ENCODE measurements around the gene TCF23.
"Not testable (repeated sequence)": the region's sequence is repeated elsewhere in the genome, so short reads cannot be mapped to it uniquely, and the experiment has no call there.

The TCF23 gene

DNA sequence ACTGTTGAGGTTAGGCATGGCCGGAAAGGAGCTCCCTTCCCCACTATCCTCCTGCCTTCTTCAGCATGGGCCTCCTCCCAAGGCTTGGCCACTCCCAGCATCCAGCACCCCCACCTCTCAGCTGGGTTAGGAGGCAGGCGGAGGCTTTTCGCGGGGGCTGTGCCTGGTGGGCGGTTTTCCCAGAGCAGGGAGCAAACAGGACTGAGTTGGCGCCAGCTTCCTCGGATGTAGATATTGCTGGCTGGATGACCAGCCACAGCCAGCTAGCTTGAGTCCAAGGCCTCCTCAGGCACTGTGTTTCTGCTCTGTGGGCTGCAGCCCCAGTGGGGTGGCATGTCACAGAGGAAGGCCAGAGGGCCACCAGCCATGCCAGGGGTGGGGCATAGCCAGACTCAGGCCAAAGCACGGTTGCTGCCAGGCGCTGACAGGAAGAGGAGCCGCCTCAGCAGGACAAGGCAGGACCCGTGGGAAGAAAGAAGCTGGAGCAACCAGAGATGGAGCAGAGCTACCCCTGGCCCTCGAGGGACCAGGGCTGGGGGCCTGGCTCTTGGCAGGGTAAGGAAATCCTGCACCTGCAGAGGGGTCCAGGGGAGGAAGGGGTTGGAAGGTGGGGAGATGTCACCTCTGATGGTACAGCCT lies at the start of gene TCF23:
TSS of gene TCF23 (plus strand) at position 204 of the 639 bp plus-strand sequence. CDS start at position 334, 130 bp downstream.
- no peak for DNase-seq

DNA sequence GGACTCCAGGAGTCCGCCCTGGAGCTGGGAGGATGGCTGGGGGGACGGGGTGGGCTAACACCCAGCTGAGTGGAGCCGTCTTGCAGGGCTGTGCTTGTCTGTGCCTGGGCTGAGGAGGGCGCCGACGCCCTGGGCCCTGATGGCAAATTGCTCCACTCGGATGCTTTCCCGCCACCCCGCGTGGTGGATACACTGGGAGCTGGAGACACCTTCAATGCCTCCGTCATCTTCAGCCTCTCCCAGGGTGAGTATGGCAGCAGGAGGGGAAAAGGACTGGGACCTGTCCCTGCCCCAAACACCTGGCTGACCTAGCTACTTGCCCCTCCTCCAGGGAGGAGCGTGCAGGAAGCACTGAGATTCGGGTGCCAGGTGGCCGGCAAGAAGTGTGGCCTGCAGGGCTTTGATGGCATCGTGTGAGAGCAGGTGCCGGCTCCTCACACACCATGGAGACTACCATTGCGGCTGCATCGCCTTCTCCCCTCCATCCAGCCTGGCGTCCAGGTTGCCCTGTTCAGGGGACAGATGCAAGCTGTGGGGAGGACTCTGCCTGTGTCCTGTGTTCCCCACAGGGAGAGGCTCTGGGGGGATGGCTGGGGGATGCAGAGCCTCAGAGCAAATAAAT lies 49.4 kb upstream of the TCF23 start:
- no peak for DNase-seq

DNA sequence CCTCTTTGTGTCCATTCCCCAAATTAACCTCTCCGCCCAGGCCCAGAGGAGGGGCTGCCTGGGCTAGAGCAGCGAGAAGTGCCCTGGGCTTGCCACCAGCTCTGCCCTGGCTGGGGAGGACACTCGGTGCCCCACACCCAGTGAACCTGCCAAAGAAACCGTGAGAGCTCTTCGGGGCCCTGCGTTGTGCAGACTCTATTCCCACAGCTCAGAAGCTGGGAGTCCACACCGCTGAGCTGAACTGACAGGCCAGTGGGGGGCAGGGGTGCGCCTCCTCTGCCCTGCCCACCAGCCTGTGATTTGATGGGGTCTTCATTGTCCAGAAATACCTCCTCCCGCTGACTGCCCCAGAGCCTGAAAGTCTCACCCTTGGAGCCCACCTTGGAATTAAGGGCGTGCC lies 48.8 kb upstream of the TCF23 start:
- DNase-seq = no peak

DNA sequence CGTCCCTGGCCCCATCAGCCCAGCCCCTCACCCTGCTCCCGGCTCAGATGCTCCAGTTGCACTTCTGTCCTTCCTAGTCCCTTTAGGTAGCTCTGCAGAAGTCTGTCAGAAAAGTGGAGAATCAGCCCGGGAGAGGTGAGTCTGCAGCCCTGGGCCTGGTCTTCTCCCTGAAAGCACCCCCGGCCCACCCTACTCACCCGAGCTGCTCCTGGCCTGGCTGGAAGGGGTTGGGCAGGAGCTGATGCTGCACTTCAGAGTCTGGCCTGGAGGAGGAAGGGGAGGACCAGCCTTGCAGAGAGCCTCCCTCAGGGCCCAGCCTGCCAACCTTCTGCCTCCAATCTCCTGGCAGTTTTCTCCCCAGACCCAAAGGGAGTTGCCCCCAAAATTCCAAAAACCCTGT lies 46.5 kb upstream of the TCF23 start:
- DNase-seq = no peak

DNA sequence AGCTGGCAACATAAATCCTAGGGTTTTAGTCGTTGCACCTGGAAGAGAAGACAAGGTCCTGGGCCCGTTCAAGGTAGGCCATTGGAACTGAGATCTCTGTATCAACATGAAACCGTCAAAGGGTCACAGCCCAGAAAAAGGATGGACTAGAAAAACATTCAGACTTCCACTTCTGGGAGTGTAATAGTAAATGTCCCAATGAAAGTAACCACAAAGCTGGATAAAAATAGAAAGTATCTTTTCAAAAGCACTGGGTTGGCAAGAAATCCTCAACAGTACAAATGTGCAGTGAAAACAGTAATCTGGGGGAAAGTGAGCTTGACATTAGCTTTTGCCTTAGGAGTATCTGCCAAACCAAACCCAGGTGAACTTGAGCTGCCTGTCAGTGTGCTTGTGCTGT lies 42.8 kb upstream of the TCF23 start:
- no peak for DNase-seq

DNA sequence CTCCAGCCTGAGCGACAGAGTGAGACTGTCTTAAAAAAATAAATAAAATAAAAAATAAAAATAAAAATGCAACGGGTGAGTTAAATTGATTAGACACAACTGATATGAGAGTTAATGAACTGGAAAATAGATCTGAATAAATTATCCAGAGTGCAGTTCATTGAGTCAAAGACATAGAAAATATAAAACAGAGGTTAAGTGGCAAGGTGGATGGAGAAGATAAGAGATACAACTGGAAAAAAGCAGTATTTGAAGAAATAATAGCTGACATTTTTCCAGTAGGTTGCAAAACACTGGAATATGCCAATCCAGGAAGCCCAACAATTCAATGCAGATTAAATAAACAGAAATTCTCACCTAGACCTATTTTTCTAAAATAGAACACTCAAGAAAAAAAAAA lies 40.6 kb upstream of the TCF23 start:
- no peak for DNase-seq

DNA sequence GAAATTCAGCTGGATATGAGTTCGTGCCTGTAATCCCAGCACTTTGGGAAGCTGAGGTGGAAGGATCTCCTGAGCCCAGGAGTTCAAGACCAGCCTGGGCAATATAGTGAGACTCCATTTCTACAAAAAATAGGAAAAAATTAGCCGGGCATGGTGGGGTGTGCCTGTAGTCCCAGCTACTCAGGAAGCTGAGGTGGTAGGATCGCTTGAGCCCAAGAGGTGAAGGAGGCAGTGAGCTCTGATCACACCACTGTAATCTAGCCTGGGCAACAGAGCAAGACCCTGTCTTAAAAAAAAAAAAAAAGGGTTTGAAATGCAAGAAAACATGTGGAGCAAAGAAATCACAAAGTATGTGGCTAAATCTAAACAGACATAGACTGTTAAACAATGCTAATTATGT lies 39.7 kb upstream of the TCF23 start:
- DNase-seq = no peak

DNA sequence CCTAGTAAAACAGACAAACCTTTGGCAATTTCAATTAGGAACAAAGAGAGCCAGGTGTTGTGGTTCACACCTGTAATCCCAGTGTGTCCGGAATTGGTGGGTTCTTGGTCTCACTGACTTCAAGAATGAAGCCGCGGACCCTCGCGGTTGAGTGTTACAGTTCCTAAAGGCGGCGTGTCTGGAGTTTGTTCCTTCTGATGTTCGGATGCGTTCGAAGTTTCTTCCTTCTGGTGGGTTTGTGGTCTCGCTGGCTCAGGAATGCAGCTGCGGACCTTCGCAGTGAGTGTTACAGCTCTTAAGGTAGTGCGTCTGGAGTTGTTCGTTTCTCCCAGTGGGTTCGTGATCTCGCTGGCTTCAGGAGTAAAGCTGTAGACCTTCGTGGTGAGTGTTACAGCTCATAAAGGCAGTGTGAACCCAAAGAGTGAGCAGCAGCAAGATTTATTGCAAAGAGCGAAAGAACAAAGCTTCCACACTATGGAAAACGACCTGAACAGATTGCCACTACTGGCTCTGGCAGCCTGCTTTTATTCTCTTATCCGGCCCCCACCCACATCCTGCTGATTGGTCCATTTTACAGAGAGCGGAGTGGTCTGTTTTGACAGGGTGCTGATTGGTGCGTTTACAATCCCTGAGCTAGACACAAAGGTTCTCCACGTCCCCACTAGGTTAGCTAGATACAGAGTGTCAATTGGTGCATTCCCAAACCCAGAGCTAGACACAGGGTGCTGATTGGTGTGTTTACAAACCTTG lies 38.0 kb upstream of the TCF23 start:
- DNase-seq = not testable (repeated sequence)

DNA sequence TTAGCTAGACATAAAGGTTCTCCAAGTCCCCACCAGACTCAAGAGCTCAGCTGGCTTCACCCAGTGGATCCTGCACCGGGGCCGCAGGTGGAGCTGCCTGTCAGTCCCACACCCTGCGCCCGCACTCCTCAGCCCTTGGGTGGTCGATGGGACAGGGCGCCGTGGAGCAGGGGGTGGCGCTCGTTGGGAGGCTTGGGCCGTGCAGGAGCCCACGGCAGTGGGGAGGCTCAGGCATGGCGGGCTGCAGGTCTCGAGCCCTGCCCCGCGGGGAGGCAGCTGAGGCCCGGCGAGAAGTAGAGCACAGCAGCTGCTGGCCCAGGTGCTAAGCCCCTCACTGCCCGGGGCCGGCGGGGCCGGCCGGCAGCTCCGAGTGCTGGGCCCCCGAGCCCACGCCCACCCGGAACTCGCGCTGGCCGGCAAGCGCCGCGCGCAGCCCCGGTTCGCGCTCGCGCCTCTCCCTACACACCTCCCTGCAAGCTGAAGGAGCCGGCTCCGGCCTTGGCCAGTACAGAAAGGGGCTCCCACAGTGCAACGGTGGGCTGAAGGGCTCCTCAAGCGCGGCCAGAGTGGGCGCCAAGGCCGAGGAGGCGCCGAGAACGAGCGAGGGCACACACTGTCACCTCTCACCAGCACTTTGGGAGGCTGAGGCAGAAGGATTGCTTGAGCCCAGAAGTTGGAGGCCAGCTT lies 37.3 kb upstream of the TCF23 start:
- not testable (repeated sequence) for DNase-seq

DNA sequence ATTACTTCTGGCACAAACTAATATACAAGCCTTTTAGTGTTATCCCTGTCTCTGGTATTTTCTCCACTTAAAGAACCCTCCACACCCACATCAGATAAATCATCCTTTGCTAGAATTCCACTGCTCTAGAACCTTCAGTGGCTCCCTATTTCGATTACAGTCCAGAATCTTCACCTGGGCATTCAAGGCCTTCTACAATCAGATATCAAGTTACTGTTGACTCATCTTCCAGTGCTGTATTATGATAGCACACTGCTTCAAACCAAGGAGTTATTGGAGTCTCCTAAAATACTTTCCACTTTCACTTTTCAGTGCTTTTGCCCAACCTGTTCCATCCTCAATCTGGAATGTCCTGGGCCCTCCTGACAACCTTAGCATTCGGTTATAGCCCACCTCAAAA lies 33.3 kb upstream of the TCF23 start:
- no peak for DNase-seq

DNA sequence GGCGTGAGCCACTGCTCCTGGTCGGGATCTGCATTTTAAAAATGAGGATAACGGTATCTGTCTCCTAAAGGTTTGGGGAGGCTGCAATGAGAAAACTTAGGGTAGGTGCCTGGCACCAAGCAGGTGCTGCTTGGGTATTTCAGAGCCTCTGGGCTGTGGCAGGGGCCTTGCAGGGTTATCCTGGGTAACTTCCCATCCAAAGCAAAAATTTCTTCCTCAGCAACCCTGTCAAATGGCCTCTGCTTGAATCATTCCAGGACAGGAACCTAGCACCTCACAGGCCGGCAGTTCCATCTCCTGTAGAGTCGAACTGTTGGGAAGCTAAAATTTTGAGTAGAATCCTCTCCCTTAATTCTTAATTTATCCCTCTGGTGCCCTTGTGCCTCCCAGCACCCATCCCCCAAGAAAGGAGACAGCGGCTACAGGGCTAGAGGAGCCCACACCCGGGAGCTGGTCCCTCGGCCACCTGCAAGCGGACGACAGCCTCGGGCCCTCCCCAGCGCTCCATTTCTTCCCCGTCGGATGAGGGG lies 30.7 kb upstream of the TCF23 start:
- no peak for DNase-seq

DNA sequence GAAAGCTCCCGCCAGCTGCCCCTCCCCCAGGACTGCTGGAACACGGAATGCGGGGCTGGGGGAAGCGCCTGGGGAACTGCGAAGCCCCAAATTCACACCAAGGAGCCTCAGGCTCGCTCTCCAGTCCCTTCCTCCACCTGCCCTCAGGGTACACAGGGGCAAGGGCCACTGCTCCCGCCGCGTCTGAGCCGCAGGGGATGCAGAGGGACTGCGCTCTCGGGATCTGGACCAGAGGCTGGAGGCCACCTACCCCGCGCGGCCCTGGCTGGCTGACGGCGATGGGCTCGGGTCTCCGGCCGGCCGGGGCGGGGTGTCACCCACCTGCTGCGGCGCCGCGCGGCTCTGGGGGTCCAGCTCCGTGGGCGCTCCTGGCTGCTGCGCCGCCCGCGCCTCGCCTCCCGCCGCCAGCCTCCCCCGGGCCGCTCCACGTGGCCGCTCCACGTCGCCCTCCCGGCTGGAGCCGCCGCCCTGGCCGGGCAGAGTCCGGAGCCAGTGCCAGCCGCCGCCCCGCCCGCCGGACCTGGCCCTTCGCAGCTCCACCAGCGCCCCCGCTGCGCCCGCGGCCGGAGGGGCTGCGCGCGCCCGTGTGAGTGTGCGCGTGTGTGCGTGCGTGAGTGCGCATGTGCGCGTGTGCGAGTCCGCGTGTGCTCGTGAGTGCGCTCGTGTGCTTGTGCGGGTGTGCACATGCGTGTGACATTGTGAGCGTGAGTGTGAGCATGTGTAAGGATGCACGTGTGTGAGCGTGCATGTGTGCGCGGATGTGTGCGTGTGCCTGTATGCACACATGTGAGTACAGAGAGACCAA lies 30.1 kb upstream of the TCF23 start, which contains the start of gene CGREF1:
TSS of gene CGREF1 (minus strand) at position 604 of the 805 bp plus-strand sequence. CDS start 14,762 bp downstream, outside the sequence.
- DNase-seq = no peak

DNA sequence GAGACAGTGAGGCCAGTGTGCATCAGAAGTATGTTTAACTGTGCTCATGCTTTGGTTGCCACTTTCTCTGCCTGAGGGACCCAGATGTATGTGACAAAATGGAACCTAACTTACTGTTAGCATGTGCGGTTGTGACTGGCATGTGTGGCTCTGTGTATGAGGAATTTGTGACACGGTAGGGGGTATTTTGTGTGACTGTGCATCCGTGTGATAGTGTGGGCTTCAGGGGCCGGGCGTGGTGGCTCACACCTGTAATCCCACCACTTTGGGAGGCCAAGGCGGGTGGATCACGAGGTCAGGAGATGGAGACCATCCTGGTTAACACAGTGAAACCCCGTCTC lies 29.5 kb upstream of the TCF23 start:
- DNase-seq = not testable (repeated sequence)

DNA sequence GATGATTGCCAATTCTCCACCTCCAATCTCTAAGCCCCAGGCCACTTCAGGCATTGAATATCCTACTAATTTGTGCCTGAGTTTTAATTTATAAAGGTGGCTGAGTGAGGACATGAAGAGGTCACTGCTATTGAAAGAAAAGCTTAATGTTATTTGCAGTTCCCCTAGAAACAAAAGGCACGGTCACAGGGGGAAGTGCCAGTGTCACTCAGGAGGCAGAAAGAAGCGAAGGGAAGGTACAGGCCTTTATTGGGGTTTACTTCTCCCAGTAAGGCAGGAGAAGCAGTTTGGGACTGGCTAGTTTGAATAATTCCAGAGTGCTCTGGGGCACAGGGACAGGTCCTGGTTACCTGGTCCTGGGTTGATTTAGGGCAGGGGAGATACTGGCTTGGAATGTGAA lies 26.9 kb upstream of the TCF23 start:
- no peak for DNase-seq

DNA sequence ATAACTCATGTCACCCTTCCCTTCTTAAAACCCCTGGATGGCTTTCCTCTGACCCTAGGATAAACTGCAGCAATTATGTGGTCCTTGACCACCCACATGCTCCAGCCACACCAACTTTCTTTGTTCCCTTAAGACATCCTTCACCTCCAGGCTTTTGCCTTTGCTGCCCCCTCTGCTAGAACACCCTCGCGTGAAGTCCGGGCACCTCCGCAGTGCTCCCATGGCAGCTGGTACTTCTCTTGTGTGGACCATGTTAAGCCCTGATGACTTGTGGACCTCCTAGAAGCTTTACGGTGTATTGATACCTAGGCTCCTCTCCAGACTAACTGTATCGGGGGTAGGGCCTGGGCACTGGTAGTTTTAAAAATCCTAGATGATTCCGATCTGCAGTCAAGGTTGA lies 26.0 kb upstream of the TCF23 start:
- no peak for DNase-seq

DNA sequence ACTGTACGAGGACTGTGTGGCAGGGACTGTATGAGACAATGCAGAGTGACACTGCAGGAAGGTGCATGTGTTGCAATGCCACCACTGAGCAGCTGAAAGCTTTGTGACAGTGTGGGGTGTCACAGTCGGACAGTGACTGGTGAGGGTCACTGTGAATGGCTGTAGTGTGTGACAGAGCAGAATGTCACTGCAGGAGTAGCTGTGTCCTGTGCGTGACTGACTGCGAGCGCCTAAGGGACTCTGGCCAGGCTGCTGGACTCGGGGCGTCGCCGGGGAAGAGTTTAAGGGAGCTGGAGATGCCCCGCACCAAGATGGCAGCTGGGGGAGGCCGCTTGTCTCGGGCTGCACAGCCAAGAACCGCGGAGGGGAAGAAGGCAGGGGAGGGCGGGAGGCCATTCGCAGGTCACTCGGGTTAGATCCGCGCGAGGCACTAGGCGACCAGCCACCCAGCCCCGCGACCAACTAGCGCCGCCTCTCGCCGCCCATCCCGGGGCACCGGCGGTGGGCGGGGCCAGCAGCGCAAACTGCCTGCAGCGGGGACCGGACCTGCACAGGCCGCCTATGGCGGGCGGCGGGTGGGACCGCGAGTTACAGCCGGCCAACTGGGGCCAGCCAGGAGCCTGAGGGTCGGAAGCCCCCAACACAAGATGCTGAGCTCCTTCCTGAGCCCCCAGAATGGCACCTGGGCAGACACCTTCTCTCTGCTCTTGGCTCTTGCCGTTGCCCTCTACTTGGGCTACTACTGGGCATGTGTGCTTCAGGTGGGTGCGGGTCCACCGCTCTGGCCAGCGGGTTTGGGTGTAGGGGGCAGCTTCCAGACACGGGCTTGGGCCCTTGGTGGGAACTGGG lies 25.3 kb upstream of the TCF23 start, which contains the start of gene ABHD1:
TSS of gene ABHD1 (plus strand) at position 514 of the 849 bp plus-strand sequence. CDS start at position 648, 134 bp downstream.
- DNase-seq = no peak

DNA sequence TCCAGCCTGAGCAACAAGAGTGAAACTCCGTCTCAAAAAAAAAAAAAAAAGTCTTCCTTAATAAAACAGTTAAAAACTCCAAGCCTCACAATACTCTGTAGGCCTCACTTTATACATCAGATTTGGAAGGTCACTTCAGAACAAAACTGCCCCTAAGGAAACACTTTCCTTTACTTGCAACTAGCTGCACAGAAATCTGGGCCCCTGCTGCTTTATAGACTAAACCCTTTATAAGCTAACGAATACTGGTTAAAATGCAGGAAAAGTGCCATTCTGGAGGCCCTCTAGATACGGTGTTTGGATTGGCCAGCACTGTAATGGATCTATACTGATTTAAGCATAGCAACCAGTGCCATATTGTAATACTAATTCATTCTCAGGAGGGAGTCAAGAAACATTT lies 23.7 kb upstream of the TCF23 start:
- no peak for DNase-seq

DNA sequence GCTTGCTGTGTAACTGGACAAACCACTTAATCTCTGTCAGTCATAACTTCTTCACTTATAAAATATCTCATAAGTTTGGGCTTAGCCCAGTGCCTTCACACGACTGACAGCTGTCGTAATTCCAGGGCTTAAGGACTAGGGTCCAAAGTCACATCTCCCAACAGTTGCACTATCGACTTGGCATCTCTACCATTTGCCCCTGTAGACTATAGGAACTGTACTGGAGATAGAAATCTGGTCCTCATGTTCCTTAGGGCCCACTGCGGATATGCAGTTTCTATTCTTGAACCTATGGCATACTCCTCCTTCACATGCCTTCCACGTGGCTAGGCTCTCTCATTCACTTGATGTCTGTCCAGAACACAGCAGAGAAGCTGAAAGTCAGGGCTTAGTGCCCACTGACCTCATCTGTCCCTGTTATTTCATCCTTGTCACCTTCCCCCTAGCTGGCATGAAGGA lies 22.5 kb upstream of the TCF23 start:
- DNase-seq = no peak

DNA sequence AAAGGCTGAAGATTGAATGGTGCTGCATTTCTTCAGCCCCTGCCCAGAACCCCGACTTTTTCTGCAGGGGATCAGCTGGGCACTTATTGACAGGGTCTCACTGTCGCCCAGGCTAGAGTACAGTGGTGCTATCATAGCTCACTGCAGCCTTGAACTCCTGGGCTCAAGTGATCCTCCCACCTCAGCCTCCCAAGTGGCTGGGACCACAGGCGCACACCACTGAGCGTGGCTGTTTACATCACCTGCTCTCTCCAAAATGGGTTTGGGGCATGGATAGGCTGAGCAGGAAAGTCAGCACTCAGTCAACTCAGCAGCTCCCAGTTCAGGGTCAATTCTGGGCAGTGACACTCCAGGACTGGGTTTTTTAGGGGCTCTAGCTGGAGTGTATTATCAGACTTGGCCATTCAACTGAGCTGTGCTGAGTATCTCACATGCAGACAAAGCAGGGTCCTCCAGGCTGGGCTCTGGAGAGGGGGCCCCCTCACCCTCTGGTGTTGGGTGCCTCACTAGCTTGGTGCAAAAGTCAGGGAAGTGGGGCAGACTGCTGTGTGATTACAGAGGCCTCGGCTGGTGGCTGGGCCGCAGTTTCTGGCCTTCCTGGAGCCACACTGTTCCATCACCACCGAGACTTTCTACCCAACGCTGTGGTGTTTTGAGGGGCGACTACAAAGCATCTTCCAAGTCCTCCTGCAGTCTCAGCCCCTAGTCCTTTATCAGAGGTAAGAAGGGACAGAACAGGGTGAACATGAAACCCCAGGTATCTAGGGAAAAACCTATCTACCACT lies 20.7 kb upstream of the TCF23 start:
- DNase-seq = no peak
